HepG2 (cell line): ENCODE data around the gene OARD1. TPM values are rescaled to one million over a fixed set of nuclear protein-coding genes. Genes with fewer than 3 reads are reported as not detected.
A peak's percentile ranks its signal among the peaks of the same experiment; 100 is the strongest.

Source experiments
- ATF2 ChIP-seq: sonication (generic); formaldehyde crosslinking; IDR thresholded peaks from 2 replicates; pipeline ENCODE4 v1.4.0; 2020; ENCODE audit warnings: missing genetic modification reagents
- ATF4 ChIP-seq, 2 experiments: fragments of 450-650 bp in 1 of 2; sonication (generic) in 1 of 2; formaldehyde crosslinking; IDR thresholded peaks; 2 replicates each; pipeline versions ENCODE4 v1.5.0 to v1.8.0; 2020 to 2022; ENCODE audit warnings: mild to moderate bottlenecking in 1 of 2, missing genetic modification reagents in 1 of 2
- E2F1 ChIP-seq: sonication (generic); formaldehyde crosslinking; IDR thresholded peaks from 2 replicates; pipeline ENCODE4 v1.5.0; 2020; ENCODE audit warnings: missing genetic modification reagents
- IKZF4 ChIP-seq: sonication (generic); formaldehyde crosslinking; IDR thresholded peaks from 2 replicates; pipeline ENCODE4 v1.5.1; 2020; ENCODE audit warnings: borderline replicate concordance, mild to moderate bottlenecking, low read depth, missing genetic modification reagents; ENCODE audit errors: not compliant biosample characterization
- MZF1 ChIP-seq: sonication (generic); formaldehyde crosslinking; IDR thresholded peaks from 2 replicates; pipeline ENCODE4 v1.8.1; 2023; ENCODE audit warnings: mild to moderate bottlenecking, missing genetic modification reagents, borderline replicate concordance
- RERE ChIP-seq: IDR thresholded peaks from 2 replicates; pipeline ENCODE4 v1.6.1; 2016; ENCODE audit warnings: low read depth, missing genetic modification reagents, missing compliant biosample characterization
- ZGPAT ChIP-seq: IDR thresholded peaks from 2 replicates; pipeline ENCODE4 v1.6.1; 2016; ENCODE audit warnings: mild to moderate bottlenecking
- ZNF792 ChIP-seq: IDR thresholded peaks from 2 replicates; pipeline ENCODE4 v1.6.1; 2016
- polyA plus RNA-seq, 8 experiments: library from polyadenylated mRNA; depleted of rRNA in 3 of 8; stranded (reverse) in 7 of 8; unstranded in 1 of 8; fragments of >200 nt; fragmentation: Illumina TruSeq in 4 of 8; extraction: Trizol in 4 of 8; gene quantifications; 2 replicates each; pipeline versions ENCODE4 v1.2.1 to v1.2.3, GENCODE V29; 2011 to 2016; ENCODE audit warnings: low read depth in 4 of 8, missing spikeins in 1 of 8, mixed read lengths in 1 of 8; ENCODE audit not compliant: insufficient read depth in 1 of 8
- total RNA-seq, 5 experiments: library from RNA; depleted of rRNA; stranded (reverse); fragments of >200 nt; fragmentation: Illumina TruSeq; extraction: Trizol; gene quantifications; 2 replicates each; pipeline ENCODE4 v1.2.3, GENCODE V29; 2016; ENCODE audit warnings: low read depth in 1 of 5
- TF ChIP-seq, protein P1 (sequence below): sonication (generic); formaldehyde crosslinking; IDR thresholded peaks from 2 replicates; pipeline ENCODE4 v1.5.1; 2020; ENCODE audit warnings: missing genetic modification reagents, mild to moderate bottlenecking, borderline replicate concordance
- TF ChIP-seq, protein P2 (sequence below): sonication (generic); formaldehyde crosslinking; IDR thresholded peaks from 2 replicates; pipeline ENCODE4 v1.5.1; 2020; ENCODE audit warnings: mild to moderate bottlenecking, missing genetic modification reagents, borderline replicate concordance

Gene OARD1
- total and polyA plus RNA-seq, 2 of the 13 experiments (the other 11 are each of a cell fraction or from before 2014, with no cell fraction given), result 18.4 to 49.0 TPM

GRCh38 chr6:41071923-41072835 lies at the start of gene OARD1 (continued):
- TF ChIP-seq RERE (CRISPR knock-in tag), result no peak
- peak; percentile 72 for TF ChIP-seq ZGPAT
- TF ChIP-seq MZF1, result no peak
- TF ChIP-seq, protein P1, sequence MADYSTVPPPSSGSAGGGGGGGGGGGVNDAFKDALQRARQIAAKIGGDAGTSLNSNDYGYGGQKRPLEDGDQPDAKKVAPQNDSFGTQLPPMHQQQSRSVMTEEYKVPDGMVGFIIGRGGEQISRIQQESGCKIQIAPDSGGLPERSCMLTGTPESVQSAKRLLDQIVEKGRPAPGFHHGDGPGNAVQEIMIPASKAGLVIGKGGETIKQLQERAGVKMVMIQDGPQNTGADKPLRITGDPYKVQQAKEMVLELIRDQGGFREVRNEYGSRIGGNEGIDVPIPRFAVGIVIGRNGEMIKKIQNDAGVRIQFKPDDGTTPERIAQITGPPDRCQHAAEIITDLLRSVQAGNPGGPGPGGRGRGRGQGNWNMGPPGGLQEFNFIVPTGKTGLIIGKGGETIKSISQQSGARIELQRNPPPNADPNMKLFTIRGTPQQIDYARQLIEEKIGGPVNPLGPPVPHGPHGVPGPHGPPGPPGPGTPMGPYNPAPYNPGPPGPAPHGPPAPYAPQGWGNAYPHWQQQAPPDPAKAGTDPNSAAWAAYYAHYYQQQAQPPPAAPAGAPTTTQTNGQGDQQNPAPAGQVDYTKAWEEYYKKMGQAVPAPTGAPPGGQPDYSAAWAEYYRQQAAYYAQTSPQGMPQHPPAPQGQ, result no peak
- 0 out of 4 replicates have a peak, but pooled peaks of 1 of the 2 experiments have one; percentile 12 for TF ChIP-seq ATF4 (CRISPR knock-in tag; IDR thresholded peaks at IDR 0.05)
- peak; percentile 41; the same call in 1 of the 2 replicates for TF ChIP-seq ZNF792
- peak; percentile 96 for TF ChIP-seq E2F1
- peak; percentile 41; the same call in 1 of the 2 replicates for TF ChIP-seq ATF2
- no peak for TF ChIP-seq IKZF4
- TF ChIP-seq, protein P2, sequence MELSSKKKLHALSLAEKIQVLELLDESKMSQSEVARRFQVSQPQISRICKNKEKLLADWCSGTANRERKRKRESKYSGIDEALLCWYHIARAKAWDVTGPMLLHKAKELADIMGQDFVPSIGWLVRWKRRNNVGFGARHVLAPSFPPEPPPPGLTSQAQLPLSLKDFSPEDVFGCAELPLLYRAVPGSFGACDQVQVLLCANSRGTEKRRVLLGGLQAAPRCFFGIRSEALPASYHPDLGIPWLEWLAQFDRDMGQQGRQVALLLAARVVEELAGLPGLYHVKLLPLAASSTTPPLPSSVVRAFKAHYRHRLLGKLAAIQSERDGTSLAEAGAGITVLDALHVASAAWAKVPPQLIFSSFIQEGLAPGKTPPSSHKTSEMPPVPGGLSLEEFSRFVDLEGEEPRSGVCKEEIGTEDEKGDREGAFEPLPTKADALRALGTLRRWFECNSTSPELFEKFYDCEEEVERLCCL (CRISPR knock-in tag), result peak; percentile 90; the same call in 1 of the 2 replicates
